GM10248 (cell line): ENCODE measurements around the gene ZCCHC10.
"Not testable (repeated sequence)": the region's sequence is repeated elsewhere in the genome, so short reads cannot be mapped to it uniquely, and the experiment has no call there.

Experiments used
- CTCF ChIA-PET: fragments of 300-600 bp; sonication (Branson Sonifier 250); formaldehyde crosslinking; extraction: SDS; loops from one replicate; lab custom pipeline; 2021; ENCODE audit warnings: antibody characterized with exemption; lab: Yijun Ruan, JAX
- POLR2A ChIA-PET: fragments of 350-650 bp; sonication (Branson Sonifier 250); formaldehyde crosslinking; extraction: SDS; loops from one replicate; lab custom pipeline; 2020; ENCODE audit warnings: antibody characterized with exemption; lab: Yijun Ruan, JAX
- DNase-seq: peaks from one replicate; pipeline ENCODE4 v3.0.0; 2012; ENCODE audit errors: extremely low spot score
- TF ChIP-seq, protein P1 (sequence below): IDR thresholded peaks from 2 replicates; pipeline ENCODE4 v1.5.1; 2012; ENCODE audit warnings: mild to moderate bottlenecking, low read depth; ENCODE audit errors: extremely low read depth, missing control alignments, control extremely low read depth

ZCCHC10 gene

DNA sequence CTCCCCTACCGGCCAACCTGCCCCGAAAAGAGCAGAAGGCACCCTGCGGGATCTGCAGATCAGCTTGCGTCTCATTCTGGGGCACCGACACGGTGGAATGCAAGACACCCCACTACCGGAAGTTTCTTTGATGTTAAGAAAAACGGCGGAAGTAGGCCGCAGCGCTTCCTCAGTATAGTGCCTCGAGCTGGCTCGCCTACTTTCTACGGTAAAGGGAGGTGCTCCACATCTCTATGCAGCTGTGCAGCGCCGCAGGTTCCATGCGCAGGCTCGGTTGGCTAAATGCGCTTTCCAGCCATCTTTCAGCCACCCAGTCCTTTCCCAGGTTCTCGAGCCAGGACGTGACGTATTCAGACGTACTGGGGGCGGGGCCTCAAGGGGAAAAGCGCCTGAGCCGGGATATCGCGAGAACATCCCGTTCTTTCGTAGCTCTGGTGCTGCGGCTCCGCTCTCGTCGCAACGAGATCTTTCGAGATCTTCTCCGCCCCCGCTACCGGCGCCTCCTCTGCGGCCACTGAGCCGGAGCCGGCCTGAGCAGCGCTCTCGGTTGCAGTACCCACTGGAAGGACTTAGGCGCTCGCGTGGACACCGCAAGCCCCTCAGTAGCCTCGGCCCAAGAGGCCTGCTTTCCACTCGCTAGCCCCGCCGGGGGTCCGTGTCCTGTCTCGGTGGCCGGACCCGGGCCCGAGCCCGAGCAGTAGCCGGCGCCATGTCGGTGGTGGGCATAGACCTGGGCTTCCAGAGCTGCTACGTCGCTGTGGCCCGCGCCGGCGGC lies 25.4 kb upstream of the ZCCHC10 start, which contains the start of gene HSPA4:
Gene HSPA4, plus strand, starts transcription at position 472 of the 775 bp plus-strand sequence. Its CDS starts 238 bp downstream, at position 710.
- TF ChIP-seq, protein P1, sequence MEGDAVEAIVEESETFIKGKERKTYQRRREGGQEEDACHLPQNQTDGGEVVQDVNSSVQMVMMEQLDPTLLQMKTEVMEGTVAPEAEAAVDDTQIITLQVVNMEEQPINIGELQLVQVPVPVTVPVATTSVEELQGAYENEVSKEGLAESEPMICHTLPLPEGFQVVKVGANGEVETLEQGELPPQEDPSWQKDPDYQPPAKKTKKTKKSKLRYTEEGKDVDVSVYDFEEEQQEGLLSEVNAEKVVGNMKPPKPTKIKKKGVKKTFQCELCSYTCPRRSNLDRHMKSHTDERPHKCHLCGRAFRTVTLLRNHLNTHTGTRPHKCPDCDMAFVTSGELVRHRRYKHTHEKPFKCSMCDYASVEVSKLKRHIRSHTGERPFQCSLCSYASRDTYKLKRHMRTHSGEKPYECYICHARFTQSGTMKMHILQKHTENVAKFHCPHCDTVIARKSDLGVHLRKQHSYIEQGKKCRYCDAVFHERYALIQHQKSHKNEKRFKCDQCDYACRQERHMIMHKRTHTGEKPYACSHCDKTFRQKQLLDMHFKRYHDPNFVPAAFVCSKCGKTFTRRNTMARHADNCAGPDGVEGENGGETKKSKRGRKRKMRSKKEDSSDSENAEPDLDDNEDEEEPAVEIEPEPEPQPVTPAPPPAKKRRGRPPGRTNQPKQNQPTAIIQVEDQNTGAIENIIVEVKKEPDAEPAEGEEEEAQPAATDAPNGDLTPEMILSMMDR = no peak
- DNase-seq = peak; percentile 99
- CTCF ChIA-PET = interaction anchor here (1.0 to 1.5 kb wide), 4 partner anchors 13 to 196 kb away, joined by 3 to 4 read pairs (median 3); no protein-coding TSS in a partner anchor
- POLR2A ChIA-PET = interaction anchor here (0.6 to 1.3 kb wide), 7 partner anchors 18 to 89 kb away, joined by 3 to 14 read pairs (median 3); partner anchors contain the start of genes AFF4 and ZCCHC10

DNA sequence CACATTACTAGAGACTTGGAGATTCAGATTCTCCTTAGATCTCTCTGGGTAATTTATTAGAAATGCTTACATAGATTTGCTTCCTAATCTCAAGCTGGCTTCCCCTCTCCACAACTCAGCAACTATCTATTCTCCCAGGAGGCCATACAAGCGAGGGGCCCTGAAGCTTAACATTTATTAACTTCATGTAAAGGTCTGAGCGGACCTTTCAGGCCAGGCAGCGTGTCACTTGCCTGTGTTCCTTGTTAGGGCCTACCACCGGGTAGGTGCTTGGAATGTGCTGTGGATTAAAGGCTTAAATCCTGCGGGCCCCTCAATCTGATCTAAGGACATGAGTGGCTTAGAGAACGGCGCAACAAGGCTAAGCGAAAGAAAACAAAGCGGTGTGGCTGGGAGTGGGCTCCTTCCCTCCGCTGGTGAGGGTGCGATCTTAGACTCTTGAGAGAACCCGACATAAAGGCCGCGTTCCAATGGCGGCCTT lies 24.8 kb upstream of the ZCCHC10 start:
- ChIA-PET POLR2A (interaction anchor here (0.6 to 1.3 kb wide), 5 partner anchors 18 to 88 kb away, joined by 3 to 14 read pairs (median 3); partner anchors contain the start of gene AFF4), CTCF (interaction anchor here (1.0 to 1.5 kb wide), 4 partner anchors 12 to 197 kb away, joined by 3 to 4 read pairs (median 3); no protein-coding TSS in a partner anchor)
- TF ChIP-seq, protein P1 = no peak
- no peak for DNase-seq

DNA sequence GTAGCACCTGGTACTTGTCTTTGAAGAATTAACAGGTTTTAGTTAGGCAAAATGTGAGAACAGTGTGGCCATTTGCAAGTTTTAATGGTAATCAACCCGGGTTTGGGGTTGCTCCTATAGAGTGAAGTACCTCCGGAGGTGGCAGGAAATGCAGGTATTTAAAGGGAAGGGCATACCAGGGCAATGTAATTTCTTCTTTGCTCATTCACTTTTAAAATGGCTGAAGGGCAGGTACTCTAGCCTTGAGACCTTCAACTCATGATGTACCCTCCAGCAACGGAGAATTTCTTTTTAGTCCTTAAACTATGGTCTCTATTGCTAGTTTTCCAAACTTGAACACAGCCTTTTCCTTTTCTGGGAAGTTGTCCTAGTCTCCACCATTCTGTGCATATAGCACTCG lies 24.2 kb upstream of the ZCCHC10 start:
- CTCF ChIA-PET = interaction anchor here (1.5 kb wide), 3 partner anchors 12 to 20 kb away, joined by 3 to 5 read pairs (median 4); no protein-coding TSS in a partner anchor
- TF ChIP-seq, protein P1 = no peak
- no peak for DNase-seq
- POLR2A ChIA-PET = no interaction called here

DNA sequence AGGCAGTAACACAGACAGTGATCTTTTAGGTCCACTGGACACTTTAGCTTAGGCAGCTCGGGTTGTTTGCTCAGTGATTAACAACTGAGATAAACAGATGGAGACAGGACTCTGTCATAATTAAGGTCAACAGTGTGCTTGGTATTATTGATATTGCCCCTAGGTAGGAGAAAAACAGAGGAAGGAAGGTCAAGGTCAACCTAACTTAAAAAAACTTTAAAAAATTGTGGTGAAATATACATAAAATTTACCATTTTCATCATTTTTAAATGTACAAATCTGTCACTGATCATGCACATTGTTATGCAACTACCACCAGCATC lies 23.3 kb upstream of the ZCCHC10 start:
- no peak for DNase-seq
- POLR2A ChIA-PET = no interaction called here

DNA sequence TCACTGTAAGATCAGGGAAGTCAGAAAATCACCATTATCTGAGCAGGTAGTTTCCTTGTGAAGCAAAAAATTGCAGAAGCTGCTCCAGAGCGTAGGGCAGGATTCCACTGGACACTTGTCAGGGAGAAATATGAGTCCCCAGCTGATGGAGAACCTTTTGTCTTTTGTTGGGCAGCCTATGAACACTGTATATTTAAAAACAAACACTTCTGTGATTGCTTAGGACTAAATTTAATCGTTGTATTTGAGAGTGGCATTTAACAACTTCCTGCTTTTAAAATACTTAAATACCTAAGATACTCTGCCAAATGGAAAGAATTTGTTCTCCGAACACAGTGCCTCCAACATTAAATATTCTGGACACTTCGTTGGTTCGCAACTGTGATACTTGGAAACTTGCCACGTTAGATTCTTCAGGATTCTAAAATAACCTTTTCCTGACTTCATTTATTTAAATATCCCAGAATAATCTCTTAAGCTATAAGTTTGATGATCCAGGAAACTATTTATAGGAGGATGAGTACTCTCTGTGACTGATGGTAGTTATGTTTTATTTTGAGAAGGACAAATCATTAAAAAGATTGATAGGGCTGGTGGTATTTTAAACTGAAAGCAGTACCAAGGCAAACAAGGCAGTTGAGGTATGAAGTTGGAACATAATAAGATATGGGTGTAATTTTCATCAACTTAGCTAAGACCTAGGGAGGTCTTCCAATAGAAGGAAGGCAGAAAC lies 22.8 kb upstream of the ZCCHC10 start:
- CTCF ChIA-PET = interaction anchor here (1.0 to 1.6 kb wide), 4 partner anchors 8 to 17 kb away, joined by 3 to 5 read pairs (median 4); no protein-coding TSS in a partner anchor
- TF ChIP-seq, protein P1 = no peak
- POLR2A ChIA-PET = no interaction called here
- DNase-seq = no peak

More for the DNA sequence above, 23.3 kb upstream of the ZCCHC10 start:
- TF ChIP-seq, protein P1 = no peak
- CTCF ChIA-PET = interaction anchor here (1.0 to 1.5 kb wide), 2 partner anchors 9 to 15 kb away, joined by 3 to 5 read pairs; no protein-coding TSS in a partner anchor

DNA sequence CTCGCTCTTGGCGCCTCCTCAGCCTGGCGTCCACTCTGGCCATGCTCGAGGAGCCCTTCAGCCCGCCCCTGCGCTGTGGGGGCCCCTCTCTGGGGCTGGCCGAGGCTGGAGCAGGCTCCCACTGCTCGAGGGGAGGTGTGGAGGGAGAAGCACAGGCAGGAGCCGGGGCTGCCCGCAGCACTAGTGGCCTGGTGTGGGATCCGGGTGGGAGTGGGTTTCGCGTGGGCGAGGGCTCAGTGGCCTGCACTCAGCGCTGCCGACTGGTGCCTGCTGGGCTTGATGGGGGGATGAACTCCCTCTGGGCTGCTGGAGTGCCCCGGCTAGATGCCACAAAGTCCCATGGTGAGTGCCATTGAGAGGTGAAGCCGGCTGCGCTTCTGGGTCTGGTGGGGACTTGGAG lies 21.1 kb upstream of the ZCCHC10 start:
- TF ChIP-seq, protein P1 = no peak
- CTCF ChIA-PET = interaction anchor here (0.9 to 1.6 kb wide), 2 partner anchors 8 to 25 kb away, joined by 4 read pairs; no protein-coding TSS in a partner anchor
- DNase-seq = no peak
- POLR2A ChIA-PET = no interaction called here

DNA sequence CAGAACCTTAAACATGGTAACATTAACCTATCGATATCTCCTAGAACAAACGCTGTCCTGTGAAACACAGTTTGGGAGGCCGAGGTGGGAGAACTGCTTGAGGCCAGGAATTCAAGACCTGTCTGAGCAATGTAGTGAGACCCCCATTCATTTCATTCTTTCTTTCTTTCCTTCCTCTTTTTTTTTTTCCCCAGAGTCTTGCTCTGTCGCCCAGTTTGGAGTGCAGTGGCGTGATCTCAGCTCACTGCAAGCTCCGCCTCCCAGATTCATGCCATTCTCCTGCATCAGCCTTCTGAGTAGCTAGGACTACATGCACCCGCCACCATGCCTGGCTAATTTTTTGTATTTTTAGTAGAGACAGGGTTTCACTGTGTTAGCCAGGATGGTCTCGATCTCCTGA lies 20.2 kb upstream of the ZCCHC10 start:
- POLR2A ChIA-PET, CTCF ChIA-PET: not testable (repeated sequence)

More for the DNA sequence above, 20.2 kb upstream of the ZCCHC10 start:
- DNase-seq = not testable (repeated sequence)
